Measurements from ENCODE around the gene NR3C2.

The NR3C2 gene

DNA sequence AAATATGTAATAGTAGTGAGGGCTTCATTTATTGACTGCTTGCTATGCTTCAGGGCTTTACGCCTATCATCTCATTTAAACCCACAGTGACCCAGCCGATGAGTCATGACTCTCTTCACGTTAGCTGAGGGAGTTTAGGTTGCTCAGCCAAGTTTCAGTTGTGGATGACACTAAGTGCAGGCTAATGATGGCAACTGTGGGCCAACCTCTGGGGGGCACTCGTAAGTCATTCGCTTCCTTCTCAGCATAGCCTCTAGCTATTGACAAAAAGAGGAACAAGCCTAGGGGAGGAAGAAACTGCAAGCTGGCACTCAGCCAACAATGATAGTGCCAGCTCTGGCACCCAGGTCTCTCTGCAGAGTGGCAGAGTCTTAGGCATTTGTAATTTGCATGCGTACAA, 385.3 kb downstream of the NR3C2 start:
- Histone ChIP-seq H3K4me1 (ENCODE audit: control insufficient read depth, insufficient read depth, low read length) (peaks cover 43% of the 10 kb centered on the region), H3K4me3 (ENCODE audit: low read length) (no peak overlapping the region), H3K36me3 (ENCODE audit: control insufficient read depth, insufficient read depth, low read length) (no peaks in the 10 kb centered on the region), H3K27me3 (ENCODE audit: control insufficient read depth, insufficient read depth, low read length) (no peaks in the 10 kb centered on the region), H3K9ac (ENCODE audit: low read length) (no peak overlapping the region), H3K9me3 (ENCODE audit: control insufficient read depth, low read length) (no peaks in the 10 kb centered on the region)

- Histone ChIP-seq H3K36me3 (ENCODE audit: control insufficient read depth, insufficient read depth, low read length) (no peaks in the 10 kb centered on the region), H3K4me3 (ENCODE audit: low read length) (no peak overlapping the region), H3K9me3 (ENCODE audit: control insufficient read depth, low read length) (no peaks in the 10 kb centered on the region), H3K9ac (ENCODE audit: low read length) (no peak overlapping the region), H3K27me3 (ENCODE audit: control insufficient read depth, insufficient read depth, low read length) (no peaks in the 10 kb centered on the region), H3K4me1 (ENCODE audit: control insufficient read depth, insufficient read depth, low read length) (peaks cover 34% of the 10 kb centered on the region)
These were observed 386.4 kb downstream of the NR3C2 start for GRCh38 chr4:148055844-148056243.

GRCh38 chr4:148054275-148054674, 387.9 kb downstream of the NR3C2 start:
- Histone ChIP-seq H3K9ac (ENCODE audit: low read length) (no peak overlapping the region), H3K36me3 (ENCODE audit: control insufficient read depth, insufficient read depth, low read length) (no peaks in the 10 kb centered on the region), H3K27me3 (ENCODE audit: control insufficient read depth, insufficient read depth, low read length) (no peaks in the 10 kb centered on the region), H3K4me3 (ENCODE audit: low read length) (no peak overlapping the region), H3K4me1 (ENCODE audit: control insufficient read depth, insufficient read depth, low read length) (peaks cover 21% of the 10 kb centered on the region), H3K9me3 (ENCODE audit: control insufficient read depth, low read length) (no peaks in the 10 kb centered on the region)

DNA sequence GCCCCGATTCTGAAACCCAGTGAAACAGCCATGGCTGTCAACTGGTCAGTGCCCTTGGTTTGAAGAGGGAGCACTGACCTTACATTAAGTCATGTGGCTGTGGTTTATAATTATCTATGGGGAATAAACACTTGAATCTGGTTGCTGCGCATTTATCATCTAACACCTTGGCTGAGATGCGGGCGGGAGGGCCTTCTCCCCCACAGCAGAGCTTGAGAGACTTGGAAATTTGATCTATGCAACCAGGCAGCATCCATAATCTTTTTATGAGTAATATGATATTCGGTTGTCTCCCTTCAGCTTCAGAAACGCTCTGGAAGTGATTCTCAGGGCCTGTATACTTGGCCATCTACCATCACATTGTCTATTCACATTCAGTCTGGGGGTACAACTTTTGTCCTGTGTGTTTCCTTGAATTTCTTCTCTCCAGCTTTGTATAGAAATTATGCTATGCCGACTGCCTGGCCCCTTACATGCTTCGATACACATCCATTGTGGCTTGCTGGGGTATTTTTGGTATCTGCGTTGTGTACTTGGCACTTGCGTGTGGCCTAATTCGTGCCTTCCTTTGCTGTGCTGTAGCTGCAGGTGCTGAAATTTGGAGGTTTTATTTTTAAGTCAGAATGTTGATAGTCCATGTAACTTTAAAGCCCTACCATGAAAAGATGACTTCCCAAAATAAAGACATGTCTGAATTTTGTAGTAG, 388.8 kb downstream of the NR3C2 start:
- peaks cover 14% of the 10 kb centered on the region for H3K4me1 ChIP-seq (ENCODE audit: control insufficient read depth, insufficient read depth, low read length)

GRCh38 chr4:148052448-148052847, 389.8 kb downstream of the NR3C2 start:
- Histone ChIP-seq H3K4me1 (ENCODE audit: control insufficient read depth, insufficient read depth, low read length) (peaks cover 14% of the 10 kb centered on the region), H3K36me3 (ENCODE audit: control insufficient read depth, insufficient read depth, low read length) (no peaks in the 10 kb centered on the region), H3K9me3 (ENCODE audit: control insufficient read depth, low read length) (no peaks in the 10 kb centered on the region), H3K27me3 (ENCODE audit: control insufficient read depth, insufficient read depth, low read length) (no peaks in the 10 kb centered on the region), H3K9ac (ENCODE audit: low read length) (no peak overlapping the region), H3K4me3 (ENCODE audit: low read length) (no peak overlapping the region)

More for the DNA sequence above, 388.8 kb downstream of the NR3C2 start:
- H3K4me3 ChIP-seq (ENCODE audit: low read length) = no peak overlapping the region
- H3K9ac ChIP-seq (ENCODE audit: low read length) = no peak overlapping the region
- no peaks in the 10 kb centered on the region for H3K27me3 ChIP-seq (ENCODE audit: control insufficient read depth, insufficient read depth, low read length)
- H3K9me3 ChIP-seq (ENCODE audit: control insufficient read depth, low read length) = no peaks in the 10 kb centered on the region
- H3K36me3 ChIP-seq (ENCODE audit: control insufficient read depth, insufficient read depth, low read length) = no peaks in the 10 kb centered on the region

DNA sequence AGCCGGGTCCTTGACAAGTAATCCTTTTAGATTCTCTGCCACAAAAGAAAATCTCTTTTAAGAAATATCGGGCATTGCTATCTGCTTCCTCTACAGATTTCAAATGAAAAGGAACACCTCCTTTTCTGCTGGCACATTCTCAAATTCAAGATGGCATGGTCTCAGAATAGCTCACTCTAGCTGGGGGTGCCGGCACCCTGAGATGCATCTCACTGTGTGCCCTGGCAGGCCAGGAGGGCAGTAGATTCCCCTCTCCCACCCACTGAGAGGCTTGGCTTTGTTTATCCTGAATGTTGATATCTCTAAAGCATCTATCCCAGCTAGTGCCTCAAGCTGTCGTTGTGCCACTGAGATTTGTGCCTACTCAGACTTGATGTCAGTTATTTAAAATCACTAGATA, 390.8 kb downstream of the NR3C2 start:
- Histone ChIP-seq H3K27me3 (ENCODE audit: control insufficient read depth, insufficient read depth, low read length) (no peaks in the 10 kb centered on the region), H3K4me3 (ENCODE audit: low read length) (no peak overlapping the region), H3K9ac (ENCODE audit: low read length) (no peak overlapping the region), H3K36me3 (ENCODE audit: control insufficient read depth, insufficient read depth, low read length) (no peaks in the 10 kb centered on the region), H3K4me1 (ENCODE audit: control insufficient read depth, insufficient read depth, low read length) (peaks cover 14% of the 10 kb centered on the region), H3K9me3 (ENCODE audit: control insufficient read depth, low read length) (no peaks in the 10 kb centered on the region)

DNA sequence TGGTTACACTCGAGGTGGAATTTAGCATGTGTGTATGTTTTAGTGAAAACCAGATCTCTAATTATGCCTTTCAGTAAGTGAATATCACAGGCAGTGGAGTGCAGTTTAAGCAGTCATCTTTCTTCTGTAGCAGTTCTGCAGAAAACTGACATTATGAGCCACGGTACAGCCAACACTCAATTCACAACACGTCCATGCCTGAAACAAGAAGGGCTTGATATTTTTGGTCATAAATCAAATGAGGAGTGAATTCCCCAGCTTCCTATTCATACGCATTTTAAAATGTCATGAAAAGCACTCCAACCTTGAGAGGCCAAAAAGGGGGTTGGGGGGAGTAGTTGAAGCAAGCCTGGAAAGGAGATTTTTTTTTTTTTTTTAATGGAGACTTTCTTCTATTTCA, 393.6 kb downstream of the NR3C2 start:
- Histone ChIP-seq H3K9me3 (ENCODE audit: control insufficient read depth, low read length) (no peaks in the 10 kb centered on the region), H3K27me3 (ENCODE audit: control insufficient read depth, insufficient read depth, low read length) (no peaks in the 10 kb centered on the region), H3K4me3 (ENCODE audit: low read length) (no peak overlapping the region), H3K4me1 (ENCODE audit: control insufficient read depth, insufficient read depth, low read length) (peaks cover 6% of the 10 kb centered on the region), H3K9ac (ENCODE audit: low read length) (no peak overlapping the region), H3K36me3 (ENCODE audit: control insufficient read depth, insufficient read depth, low read length) (no peaks in the 10 kb centered on the region)

GRCh38 chr4:148044912-148045352, 397.3 kb downstream of the NR3C2 start:
- H3K9ac ChIP-seq (ENCODE audit: low read length) = no peak overlapping the region
- no peak overlapping the region for H3K4me3 ChIP-seq (ENCODE audit: low read length)
- no peaks in the 10 kb centered on the region for H3K9me3 ChIP-seq (ENCODE audit: control insufficient read depth, low read length)
- H3K36me3 ChIP-seq (ENCODE audit: control insufficient read depth, insufficient read depth, low read length) = no peaks in the 10 kb centered on the region
- no peaks in the 10 kb centered on the region for H3K4me1 ChIP-seq (ENCODE audit: control insufficient read depth, insufficient read depth, low read length)
- H3K27me3 ChIP-seq (ENCODE audit: control insufficient read depth, insufficient read depth, low read length) = no peaks in the 10 kb centered on the region

- Histone ChIP-seq H3K4me3 (ENCODE audit: low read length) (no peak overlapping the region), H3K4me1 (ENCODE audit: control insufficient read depth, insufficient read depth, low read length) (no peaks in the 10 kb centered on the region)
These were observed 397.9 kb downstream of the NR3C2 start for GRCh38 chr4:148044089-148044911.

DNA sequence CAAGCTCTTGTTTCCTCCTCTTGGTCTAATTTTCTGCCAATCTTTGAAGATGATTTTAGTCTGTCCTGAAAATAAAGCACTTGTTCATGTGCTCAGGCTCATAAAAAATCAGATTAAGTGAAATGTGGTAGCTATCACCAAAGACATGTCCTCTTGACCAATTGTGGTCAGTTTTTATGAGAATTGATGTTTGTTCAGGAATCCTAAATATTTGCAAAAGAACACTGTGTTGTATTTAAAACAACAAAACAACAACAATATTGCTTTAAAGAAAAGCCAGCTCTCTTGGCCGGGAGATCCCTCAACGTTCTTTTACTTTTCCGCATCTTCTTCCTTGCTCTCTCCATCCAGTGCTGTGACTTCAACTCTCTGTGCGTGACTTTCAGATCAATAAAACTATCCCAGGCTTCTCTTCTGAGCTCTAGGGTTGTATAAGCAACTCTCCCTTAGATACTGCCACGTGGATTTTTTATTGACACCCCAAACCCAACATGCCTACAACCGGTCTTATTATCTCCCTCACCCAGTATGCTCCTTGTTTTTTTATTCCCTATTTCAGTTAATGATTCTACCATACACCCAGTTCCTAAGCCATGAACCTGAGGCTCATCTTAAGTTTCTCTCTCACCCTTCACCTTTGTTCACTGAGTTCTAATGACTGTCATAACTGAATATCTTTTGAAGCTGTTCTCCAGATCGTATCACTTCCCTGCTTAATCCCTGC, 400.4 kb downstream of the NR3C2 start:
- no peaks in the 10 kb centered on the region for H3K36me3 ChIP-seq (ENCODE audit: control insufficient read depth, insufficient read depth, low read length)

More at GRCh38 chr4:148044089-148044911, 397.9 kb downstream of the NR3C2 start:
- Histone ChIP-seq H3K9ac (ENCODE audit: low read length) (no peak overlapping the region), H3K9me3 (ENCODE audit: control insufficient read depth, low read length) (no peaks in the 10 kb centered on the region), H3K27me3 (ENCODE audit: control insufficient read depth, insufficient read depth, low read length) (no peaks in the 10 kb centered on the region), H3K36me3 (ENCODE audit: control insufficient read depth, insufficient read depth, low read length) (no peaks in the 10 kb centered on the region)

GRCh38 chr4:148034813-148035212, 407.4 kb downstream of the NR3C2 start:
- no peaks in the 10 kb centered on the region for H3K36me3 ChIP-seq (ENCODE audit: control insufficient read depth, insufficient read depth, low read length)
- H3K4me3 ChIP-seq (ENCODE audit: low read length) = no peak overlapping the region
- H3K27me3 ChIP-seq (ENCODE audit: control insufficient read depth, insufficient read depth, low read length) = no peaks in the 10 kb centered on the region
- H3K4me1 ChIP-seq (ENCODE audit: control insufficient read depth, insufficient read depth, low read length) = no peaks in the 10 kb centered on the region
- no peaks in the 10 kb centered on the region for H3K9me3 ChIP-seq (ENCODE audit: control insufficient read depth, low read length)
- H3K9ac ChIP-seq (ENCODE audit: low read length) = no peak overlapping the region

More for the DNA sequence above, 400.4 kb downstream of the NR3C2 start:
- Histone ChIP-seq H3K4me1 (ENCODE audit: control insufficient read depth, insufficient read depth, low read length) (no peaks in the 10 kb centered on the region), H3K9me3 (ENCODE audit: control insufficient read depth, low read length) (no peaks in the 10 kb centered on the region), H3K4me3 (ENCODE audit: low read length) (no peak overlapping the region), H3K9ac (ENCODE audit: low read length) (no peak overlapping the region), H3K27me3 (ENCODE audit: control insufficient read depth, insufficient read depth, low read length) (no peaks in the 10 kb centered on the region)

All from mucosa of stomach (tissue), 1 donor.